ENCODE data around the gene CUBN. TPM values are rescaled to one million over a fixed set of nuclear protein-coding genes. Genes with fewer than 3 reads are reported as not detected.
A peak's percentile ranks its signal among the peaks of the same experiment; 100 is the strongest.

CUBN gene
- total RNA-seq, 1 donor from 2014 or later, result 6.8 TPM

DNA sequence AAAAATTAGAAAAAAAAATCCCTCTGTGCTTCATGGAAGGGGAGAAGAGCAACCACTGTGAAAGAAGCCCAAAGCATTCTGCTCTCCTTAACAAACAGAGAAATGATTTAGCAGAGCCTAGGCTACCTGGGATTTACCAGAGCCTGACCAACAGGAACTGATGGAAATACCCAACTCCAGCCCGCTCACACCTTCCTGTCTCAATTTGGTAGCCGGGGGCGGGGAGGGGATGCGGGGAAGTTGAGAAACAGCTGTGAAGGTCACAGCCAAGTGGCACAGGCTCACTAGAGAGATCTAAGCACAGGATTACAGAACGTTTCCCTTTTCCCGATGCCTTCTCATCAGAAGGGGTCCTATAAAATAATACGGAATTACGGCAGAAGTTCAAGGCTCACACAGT lies 330.0 kb downstream of the CUBN start:
- no peaks in the 10 kb centered on the region for H3K27me3 ChIP-seq
- TF ChIP-seq, protein P1, sequence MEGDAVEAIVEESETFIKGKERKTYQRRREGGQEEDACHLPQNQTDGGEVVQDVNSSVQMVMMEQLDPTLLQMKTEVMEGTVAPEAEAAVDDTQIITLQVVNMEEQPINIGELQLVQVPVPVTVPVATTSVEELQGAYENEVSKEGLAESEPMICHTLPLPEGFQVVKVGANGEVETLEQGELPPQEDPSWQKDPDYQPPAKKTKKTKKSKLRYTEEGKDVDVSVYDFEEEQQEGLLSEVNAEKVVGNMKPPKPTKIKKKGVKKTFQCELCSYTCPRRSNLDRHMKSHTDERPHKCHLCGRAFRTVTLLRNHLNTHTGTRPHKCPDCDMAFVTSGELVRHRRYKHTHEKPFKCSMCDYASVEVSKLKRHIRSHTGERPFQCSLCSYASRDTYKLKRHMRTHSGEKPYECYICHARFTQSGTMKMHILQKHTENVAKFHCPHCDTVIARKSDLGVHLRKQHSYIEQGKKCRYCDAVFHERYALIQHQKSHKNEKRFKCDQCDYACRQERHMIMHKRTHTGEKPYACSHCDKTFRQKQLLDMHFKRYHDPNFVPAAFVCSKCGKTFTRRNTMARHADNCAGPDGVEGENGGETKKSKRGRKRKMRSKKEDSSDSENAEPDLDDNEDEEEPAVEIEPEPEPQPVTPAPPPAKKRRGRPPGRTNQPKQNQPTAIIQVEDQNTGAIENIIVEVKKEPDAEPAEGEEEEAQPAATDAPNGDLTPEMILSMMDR (IDR thresholded peaks at IDR 0.05), result no peak
- DNase-seq (ENCODE audit: low spot score in 2 of 2), result no peak
- H3K36me3 ChIP-seq, result no peaks in the 10 kb centered on the region
- intact Hi-C loops (cut with DNase I), result no loop called here
- no peak overlapping the region for H3K4me3 ChIP-seq
- H3K9me3 ChIP-seq, result no peaks in the 10 kb centered on the region
- no peak overlapping the region for H3K27ac ChIP-seq
- no peaks in the 10 kb centered on the region for H3K4me1 ChIP-seq

DNA sequence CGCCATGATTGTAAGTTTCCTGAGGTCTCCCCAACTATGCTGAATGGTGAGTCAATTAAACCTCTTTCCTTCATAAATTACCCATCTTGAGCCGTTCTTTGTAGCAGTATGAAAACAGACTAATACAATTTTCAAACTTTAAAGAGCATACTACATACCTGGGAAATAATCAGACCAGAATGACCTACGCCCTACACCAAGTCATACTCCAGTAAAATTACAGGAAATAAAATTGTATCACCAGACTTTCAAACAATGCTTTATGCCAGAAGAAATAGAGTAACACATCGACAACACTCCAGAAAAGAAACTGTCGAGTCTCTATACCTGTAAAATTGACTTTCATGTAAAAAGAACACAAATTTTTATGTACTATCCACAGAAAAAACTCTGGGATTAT lies 331.0 kb downstream of the CUBN start:
- Histone ChIP-seq H3K27me3 (no peaks in the 10 kb centered on the region), H3K4me3 (no peak overlapping the region), H3K9me3 (no peaks in the 10 kb centered on the region), H3K27ac (no peak overlapping the region), H3K36me3 (no peaks in the 10 kb centered on the region), H3K4me1 (no peaks in the 10 kb centered on the region)
- DNase-seq (ENCODE audit: low spot score in 2 of 2), result no peak
- intact Hi-C loops (cut with DNase I), result no loop called here
- TF ChIP-seq, protein P1 (IDR thresholded peaks at IDR 0.05), result no peak

DNA sequence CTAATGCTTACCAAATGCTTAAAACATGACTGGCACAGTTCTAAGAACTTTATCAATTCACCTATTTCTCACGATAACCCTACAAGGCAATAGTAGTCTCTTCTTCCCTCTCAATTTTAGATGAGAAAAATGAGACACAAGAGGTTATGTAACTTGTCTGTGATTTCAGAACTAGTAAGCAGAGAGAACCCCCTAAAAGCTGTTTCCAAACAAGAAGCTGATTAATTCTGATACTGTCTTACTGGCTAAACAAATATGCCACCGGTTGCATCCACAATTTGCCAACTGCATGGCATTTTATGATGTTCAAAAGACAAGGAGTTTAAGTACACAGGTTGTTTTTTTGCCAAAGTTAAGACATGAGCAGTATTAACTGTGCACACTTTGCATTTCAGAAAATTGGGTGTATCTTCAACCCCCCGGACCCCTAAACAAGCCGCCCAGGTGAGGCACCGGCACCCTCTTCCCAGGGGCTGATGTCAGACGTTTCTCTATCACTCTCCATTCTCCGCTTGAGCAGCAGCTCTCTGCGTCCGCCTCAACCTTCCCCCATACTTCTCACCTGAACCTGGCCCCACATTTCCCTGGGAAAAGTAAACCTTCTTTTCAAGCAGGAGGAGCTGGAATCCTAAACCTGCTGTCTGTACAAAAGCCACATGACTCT lies 334.1 kb downstream of the CUBN start:
- Histone ChIP-seq H3K27me3 (no peaks in the 10 kb centered on the region), H3K4me1 (no peaks in the 10 kb centered on the region), H3K9me3 (no peaks in the 10 kb centered on the region), H3K4me3 (no peak overlapping the region), H3K27ac (no peak overlapping the region), H3K36me3 (no peaks in the 10 kb centered on the region)
- TF ChIP-seq, protein P1 (IDR thresholded peaks at IDR 0.05), result no peak
- no peak for DNase-seq (ENCODE audit: low spot score in 2 of 2)
- intact Hi-C loops (cut with DNase I), result no loop called here

DNA sequence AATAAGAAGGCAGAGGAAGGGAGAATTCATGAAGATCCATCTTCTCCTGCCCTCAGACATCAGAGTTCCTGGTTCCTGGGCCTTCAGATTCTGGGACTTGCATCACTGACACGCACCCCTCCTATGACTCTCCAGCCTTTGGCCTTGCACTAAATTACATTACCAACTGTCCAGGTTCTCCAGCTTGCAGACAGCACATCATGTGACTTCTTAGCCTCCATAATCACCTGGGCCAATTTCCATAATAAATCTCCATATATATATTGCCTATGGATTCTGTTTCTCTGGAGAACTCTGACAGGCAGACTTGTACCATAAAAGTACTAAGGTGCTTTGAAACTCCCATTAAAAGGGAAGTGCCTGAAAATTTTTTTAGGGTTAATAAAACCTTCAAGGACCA lies 335.6 kb downstream of the CUBN start:
- Histone ChIP-seq H3K27me3 (no peaks in the 10 kb centered on the region), H3K27ac (no peak overlapping the region), H3K9me3 (no peaks in the 10 kb centered on the region), H3K4me1 (peaks cover 0 to 5% of the 10 kb centered on the region in 2 donors), H3K36me3 (no peaks in the 10 kb centered on the region), H3K4me3 (no peak overlapping the region)
- TF ChIP-seq, protein P1 (IDR thresholded peaks at IDR 0.05), result no peak
- DNase-seq (ENCODE audit: low spot score in 2 of 2), result no peak
- intact Hi-C loops (cut with DNase I), result no loop called here

DNA sequence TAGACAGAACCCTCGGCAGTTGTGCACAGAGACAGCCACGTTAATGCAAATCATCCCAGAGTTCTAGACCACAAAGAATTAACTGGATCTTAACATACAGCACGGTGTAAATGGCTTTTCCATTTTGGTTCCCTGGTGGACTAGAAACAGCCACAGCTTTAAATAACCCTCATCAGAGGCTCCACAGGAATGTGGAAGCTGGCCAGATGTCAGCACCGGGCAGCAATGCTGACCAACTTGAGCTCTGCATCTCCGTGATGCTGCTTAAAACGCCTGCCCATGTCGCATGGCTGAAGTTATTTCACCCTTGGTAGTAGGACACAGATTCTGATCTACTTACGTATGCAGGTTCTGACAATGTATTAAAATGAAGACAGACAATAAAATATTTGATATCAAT lies 336.9 kb downstream of the CUBN start:
- Histone ChIP-seq H3K4me1 (peaks cover 0 to 8% of the 10 kb centered on the region in 2 donors), H3K27me3 (no peaks in the 10 kb centered on the region), H3K9me3 (no peaks in the 10 kb centered on the region), H3K36me3 (no peaks in the 10 kb centered on the region), H3K4me3 (no peak overlapping the region), H3K27ac (peak overlapping the region in 1 of 2 donors; percentile 45)
- intact Hi-C loops (cut with DNase I), result no loop called here
- TF ChIP-seq, protein P1 (IDR thresholded peaks at IDR 0.05), result no peak
- peak in 1 of 2 donors; percentile 80 for DNase-seq (ENCODE audit: low spot score in 2 of 2)

DNA sequence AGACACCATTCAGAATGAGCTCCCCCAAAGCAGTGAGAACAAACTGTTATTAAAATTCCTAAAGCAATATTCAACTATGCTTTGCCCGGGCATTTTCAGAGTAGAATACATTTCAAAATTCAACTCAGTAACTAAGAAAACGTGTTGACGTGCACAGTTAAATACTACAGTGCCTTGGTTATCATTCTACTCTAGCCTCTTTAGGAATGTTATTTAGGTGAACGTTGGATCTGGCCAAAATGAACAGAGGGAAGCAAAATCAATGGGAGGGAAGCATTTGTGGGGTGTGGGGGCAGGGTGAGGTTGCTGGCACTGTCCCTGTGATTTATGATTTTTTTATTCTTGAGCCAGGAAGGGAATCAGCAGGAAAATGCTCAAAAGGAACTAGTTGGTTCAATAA lies 339.8 kb downstream of the CUBN start:
- TF ChIP-seq, protein P1 (IDR thresholded peaks at IDR 0.05), result no peak
- Histone ChIP-seq H3K27me3 (no peaks in the 10 kb centered on the region), H3K27ac (peak overlapping the region in 1 of 2 donors; percentile 45), H3K4me1 (peaks cover 0 to 8% of the 10 kb centered on the region in 2 donors), H3K9me3 (no peaks in the 10 kb centered on the region), H3K36me3 (peaks cover 0 to 5% of the 10 kb centered on the region in 2 donors), H3K4me3 (no peak overlapping the region)
- intact Hi-C loops (cut with DNase I), result no loop called here
- no peak for DNase-seq (ENCODE audit: low spot score in 2 of 2)

Data from ascending aorta (tissue), 2 donors.